ENCODE measurements around the gene ADD1.
A peak's percentile ranks its signal among the peaks of the same experiment; 100 is the strongest.

The ADD1 gene

DNA sequence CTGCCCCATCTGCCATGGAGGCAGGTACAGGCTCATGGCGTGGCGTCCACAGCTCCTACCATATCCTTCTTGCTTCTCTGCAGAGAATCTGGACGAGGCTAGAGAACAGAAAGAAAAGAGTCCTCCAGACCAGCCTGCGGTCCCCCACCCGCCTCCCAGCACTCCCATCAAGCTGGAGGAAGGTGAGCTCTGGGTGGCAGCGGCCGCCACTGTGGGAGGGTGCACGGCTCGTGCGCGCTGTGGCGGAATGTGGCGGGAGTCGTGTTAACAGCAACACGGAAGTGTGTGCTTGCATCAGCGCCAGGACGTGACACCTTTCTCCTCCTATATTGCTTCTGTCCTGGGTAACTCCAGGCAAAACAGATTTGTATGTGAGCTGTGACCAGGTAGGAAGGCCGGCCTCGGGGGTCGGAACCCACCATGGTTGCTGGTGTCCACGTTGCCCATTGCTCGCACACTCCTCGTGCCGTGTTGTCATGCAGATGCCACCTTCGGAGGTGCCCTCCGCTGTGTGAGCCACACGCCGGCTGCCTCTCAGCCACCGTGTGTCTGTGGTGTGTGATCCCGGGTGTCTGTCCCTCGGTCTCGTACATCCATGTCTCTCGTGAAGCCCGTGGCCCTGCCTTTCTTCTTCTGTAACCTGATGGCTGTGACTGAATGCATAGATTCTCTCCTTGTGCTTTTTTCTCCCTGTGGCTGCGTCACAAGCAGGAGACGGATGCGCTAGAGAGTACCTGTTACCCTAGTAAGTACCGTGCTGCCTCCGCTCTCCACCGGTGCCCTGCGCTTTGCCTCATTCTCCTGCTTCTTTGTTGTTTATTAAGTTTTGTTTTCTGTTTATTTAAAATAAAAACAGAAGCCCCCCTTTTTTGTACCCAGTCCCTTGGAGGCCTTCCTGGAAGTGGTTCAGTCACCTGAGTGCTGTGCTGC is 82.6 kb downstream of the ADD1 start:
- DNase-seq, result no peak

GRCh38 chr4:2927016-2927695 is 83.5 kb downstream of the ADD1 start:
- no peak for DNase-seq

DNA sequence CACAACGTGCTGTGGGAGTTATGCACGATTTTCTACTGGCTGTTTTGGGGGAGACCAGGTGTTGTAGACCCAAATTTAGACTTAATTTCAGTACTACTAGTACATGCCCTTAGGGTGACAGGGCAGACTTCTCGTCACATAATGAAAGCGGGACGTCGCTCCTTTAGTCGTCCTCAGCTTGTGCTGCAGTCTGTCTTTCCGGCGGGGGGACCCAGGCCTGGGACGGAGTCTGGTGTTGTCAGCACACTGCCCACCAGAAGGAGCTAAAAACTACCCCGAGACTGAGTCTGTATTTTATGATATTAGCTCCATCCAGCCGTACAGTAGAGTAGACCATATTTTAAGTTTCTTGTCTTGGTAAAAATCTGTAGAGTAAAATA is 84.0 kb downstream of the ADD1 start:
- no peak for DNase-seq

GRCh38 chr4:2928242-2929176 is 84.9 kb downstream of the ADD1 start:
- no peak for DNase-seq

GRCh38 chr4:2929469-2929868 is 85.8 kb downstream of the ADD1 start:
- no peak for DNase-seq

GRCh38 chr4:2930135-2930757 is 86.6 kb downstream of the ADD1 start:
- DNase-seq, result no peak

DNA sequence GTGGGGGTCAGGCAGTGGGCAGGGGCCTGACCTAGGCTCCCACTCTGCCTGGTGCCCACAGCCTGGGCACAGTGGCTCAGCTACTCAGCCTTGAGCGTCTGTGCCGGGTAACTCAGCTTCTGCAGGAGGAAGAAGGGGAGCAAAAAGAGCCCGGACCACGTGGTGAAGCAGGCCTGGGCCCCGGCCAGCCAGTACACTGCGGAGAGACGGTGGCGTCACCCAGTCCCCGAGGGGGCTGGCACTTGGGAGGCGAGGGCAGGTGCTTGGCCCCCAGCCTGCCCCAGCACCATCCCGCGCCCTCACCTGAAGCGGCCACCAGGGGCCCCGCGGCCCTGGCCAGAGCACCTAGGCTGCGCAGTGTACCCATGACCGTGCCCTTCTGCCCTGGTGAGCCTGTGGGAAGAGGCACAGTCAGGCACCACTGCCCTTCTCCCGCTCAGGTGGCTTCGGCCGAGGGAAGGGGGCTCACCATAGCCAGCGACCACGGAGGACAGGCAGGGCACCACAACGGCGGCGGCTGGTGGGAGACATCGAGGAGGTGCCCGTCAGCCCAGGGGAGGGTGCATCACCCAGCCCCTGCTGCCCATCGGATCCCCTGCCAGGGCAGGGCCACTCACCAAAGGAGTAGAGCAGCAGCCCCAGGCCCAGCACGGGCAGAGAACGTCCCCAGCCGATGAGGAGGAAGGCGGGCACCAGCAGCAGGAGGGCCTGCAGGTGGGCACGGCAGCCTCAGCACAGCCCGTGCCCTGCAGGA is 87.3 kb downstream of the ADD1 start:
- DNase-seq, result no peak

- DNase-seq, result no peak
Measured at GRCh38 chr4:2931512-2932301, 88.1 kb downstream of the ADD1 start.

- no peak for DNase-seq
Measured at GRCh38 chr4:2932321-2932950, 88.8 kb downstream of the ADD1 start.

- DNase-seq, result no peak
Measured at GRCh38 chr4:2932951-2933565, 89.4 kb downstream of the ADD1 start.

GRCh38 chr4:2933566-2934076 is 90.0 kb downstream of the ADD1 start:
- no peak for DNase-seq

- DNase-seq, result peak; percentile 26
Measured at GRCh38 chr4:2934077-2934812, 90.6 kb downstream of the ADD1 start.

DNA sequence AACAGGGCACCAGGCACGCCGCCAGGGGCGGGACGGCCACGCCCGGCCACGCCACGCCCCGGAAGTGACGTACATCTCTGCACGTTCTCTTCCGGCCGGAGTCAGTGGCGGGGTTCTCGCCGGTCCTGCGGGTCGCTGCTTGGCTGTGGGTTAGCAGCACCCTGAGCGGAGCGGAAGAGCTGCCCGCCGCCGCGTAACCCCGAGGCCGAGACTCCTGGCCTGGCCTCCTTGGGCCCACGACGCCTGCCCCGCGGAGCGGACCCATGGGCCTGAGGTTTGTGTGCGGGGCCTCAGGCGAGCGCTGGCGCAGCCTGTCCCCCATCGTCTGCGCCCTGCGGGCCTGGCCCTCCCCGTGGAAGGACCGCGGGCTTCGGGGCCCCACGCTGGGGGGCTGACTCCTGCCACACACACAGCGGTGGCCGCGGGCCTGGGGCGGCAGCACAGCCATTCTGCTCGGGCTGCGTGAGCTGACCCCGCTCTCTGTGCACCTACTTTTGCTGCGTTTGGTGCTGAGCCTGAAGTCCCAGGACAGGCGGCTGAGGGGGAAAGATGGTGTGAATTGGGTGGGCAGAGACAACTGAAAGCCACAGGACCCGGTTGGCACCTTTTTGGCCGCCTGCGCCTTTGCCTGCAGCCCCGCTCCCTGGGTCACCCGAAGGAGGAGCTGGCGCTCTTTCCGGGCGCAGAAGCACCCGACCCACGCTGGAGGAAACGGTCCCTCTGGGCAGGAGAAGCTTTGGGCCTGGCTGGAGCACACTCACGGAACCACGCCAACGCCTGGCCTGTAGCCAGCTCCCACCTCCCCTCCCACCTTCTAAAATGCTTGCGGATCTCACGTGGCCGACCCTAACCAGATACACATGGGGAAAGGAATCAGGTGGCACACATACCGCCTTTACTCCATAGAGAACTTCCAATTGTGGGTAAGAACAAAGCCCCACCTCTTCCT is 91.4 kb downstream of the ADD1 start:
- peak; percentile 87 for DNase-seq

GRCh38 chr4:2935762-2936743 is 92.4 kb downstream of the ADD1 start:
- DNase-seq, result no peak

DNA sequence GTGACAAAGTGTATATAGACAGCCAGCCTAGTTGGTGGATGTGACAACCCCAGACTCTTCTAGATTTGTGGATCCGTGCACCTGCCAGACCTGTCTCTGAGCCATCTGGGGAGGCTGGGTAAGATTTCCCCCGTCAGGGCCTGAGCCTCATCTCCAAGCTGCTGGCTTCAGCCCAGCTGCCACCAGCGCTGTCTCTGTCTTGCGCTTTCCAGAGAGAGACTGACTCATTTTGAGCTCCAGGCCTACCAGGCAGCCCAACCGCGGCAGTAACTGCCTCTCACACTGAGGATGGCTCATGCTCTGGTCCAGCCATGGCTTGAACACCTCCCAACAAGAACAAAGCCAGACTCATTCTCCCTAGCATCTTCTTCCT is 93.1 kb downstream of the ADD1 start:
- peak; percentile 67 for DNase-seq

DNA sequence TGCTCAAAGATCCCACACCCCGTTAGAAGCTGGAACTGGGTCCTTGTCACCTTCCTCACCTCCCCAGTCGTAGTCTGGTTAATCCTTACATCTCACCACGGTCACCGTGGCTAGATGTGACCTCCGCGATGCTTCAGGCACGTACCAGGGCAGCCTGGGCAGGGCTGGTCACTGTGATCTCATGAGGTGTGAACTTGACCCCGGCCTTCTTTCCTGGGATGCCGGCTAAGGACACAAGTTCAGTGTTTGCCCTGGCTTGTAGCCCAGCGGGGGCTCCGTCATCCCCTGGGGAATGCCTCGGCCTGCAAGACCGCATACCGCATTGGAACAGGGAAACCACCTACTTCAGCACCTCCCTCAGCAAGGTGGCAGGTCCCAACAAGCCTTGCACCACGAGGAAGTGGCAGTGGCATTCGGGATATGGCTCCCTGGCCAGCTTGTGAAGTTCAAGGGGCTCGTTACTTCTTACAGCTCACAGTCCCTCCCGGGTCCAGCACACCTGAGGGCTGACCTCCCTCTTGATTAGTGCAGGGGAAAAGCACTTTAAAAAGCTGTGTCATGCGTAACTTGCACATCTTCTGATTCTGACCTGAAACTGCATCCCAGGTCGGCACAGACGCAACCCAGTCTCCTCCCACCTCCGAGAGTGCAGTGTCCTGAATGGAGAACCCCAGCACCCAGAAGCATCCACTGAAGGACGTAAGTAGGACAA is 93.7 kb downstream of the ADD1 start:
- DNase-seq, result no peak
